ENCODE results near the gene MEF2B. TPM values are rescaled to one million over a fixed set of nuclear protein-coding genes. Genes with fewer than 3 reads are reported as not detected.
"Not testable (repeated sequence)": the region's sequence is repeated elsewhere in the genome, so short reads cannot be mapped to it uniquely, and the experiment has no call there.

The MEF2B gene
- total RNA-seq, 2 donors from 2014 or later: 0.21 to 0.55 TPM

DNA sequence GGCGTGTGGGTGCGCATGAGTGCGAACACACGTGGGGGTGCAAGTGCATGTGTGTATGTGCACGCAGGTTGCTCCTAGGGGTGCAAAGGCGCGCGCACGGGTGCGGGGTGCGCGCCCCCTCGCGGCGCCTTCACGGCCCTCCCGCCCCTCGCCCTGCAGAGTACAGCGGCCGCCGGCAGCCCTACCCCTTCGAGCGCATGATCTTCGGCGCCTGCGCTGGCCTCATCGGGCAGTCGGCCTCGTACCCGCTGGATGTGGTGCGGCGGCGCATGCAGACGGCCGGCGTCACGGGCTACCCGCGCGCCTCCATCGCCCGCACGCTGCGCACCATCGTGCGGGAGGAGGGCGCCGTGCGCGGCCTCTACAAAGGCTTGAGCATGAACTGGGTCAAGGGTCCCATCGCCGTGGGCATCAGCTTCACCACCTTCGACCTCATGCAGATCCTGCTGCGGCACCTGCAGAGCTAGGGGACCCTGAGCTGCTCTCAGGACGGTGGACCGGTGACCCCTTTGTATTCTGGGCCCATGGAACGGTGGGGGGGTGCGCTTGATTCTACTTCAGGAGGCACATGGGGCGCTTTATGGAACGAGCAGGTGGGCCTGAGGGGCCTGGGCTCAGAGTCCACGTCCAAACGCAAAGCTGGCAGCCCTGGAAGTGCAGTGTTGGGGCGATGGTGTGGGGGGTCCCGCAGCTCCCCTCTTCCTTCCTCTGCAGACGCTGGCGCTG is 59.5 kb downstream of the MEF2B start:
- ATAC-seq: peak; percentile 3 to 20
- DNase-seq: no peak
- intact Hi-C loops (cut with DNase I): no loop called here

DNA sequence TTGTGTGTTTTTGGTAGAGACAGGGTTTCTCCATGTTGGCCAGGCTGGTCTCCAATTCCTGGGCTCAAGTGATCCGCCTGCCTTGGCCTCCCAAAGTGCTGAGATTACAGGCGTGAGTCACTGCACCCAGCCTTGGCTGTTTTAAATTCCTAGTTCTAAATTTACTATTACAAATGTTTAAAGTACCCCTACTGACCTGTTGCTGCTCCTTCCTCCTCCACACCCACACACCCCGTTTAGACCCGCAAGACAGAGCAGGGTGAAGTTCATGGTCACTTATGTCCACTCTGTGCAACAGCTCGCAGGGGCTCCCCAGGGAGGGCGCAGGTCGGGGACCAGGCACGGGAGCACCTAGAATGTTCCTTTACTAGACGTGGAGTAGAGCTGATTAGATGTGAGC is 60.5 kb downstream of the MEF2B start:
- intact Hi-C loops (cut with DNase I): no loop called here
- ATAC-seq (no peak), DNase-seq (no peak)

DNA sequence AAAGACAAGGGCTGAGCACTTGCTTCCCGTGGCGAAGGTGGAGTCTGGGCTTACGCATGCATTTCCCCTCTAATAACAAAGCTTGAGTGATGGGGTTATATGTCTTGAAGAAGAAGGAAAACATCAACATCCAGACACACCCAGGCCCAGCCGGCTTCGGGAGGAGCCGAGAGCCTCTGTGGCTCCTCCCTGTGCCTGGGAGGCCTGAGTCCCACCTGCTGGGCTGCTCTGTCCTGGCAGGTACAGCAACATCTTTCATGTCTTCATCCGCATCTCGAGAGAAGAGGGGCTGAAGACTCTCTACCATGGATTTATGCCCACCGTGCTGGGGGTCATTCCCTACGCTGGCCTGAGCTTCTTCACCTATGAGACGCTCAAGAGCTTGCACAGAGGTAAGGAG is 62.4 kb downstream of the MEF2B start:
- DNase-seq (no peak), ATAC-seq (no peak)
- intact Hi-C loops (cut with DNase I): no loop called here

DNA sequence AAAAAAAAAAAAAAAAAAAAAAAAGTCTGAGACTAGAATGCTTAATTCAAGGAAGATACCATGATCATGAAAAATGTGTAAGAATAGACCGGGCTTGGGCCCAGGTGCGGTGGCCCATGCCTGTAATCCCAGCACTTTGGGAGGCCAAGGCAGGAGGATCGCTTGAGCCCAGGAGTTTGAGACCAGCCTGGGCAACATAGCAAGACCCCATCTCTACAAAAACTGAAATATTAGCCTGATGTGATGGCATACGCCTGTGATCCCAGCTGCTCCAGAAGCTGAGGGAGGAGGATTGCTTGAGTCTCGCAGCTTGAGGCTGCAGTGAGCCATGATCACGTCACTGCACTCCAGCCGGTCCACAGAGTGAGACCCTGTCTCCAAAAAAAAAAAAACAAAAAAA is 63.1 kb downstream of the MEF2B start:
- DNase-seq; intact Hi-C loops (cut with DNase I); ATAC-seq: not testable (repeated sequence)

DNA sequence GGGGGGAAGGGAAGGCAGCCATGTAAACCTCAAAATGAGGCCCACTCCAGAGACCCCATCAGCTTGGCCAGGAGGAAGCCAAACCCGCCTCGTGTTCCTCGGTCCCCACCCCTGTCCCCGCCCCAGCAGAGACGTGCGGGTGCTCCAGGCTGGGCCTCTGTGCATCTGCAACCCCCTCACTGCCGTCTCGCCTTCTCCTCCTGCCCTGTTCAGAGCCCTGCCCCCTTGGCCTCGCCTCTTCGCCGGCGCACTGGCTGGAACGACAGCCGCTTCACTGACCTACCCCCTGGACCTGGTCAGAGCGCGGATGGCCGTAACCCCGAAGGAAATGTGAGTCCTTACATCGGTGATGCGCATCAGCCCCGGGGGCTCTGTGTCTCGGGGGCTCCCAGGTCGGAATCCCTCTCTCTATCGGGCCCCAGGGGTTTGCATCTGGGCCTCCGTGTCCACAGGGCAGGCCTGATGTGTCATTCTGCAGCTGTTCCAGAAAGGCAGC is 64.0 kb downstream of the MEF2B start:
- intact Hi-C loops (cut with DNase I): no loop called here
- ATAC-seq (peak; percentile 28 to 65), DNase-seq (peak; percentile 46)

DNA sequence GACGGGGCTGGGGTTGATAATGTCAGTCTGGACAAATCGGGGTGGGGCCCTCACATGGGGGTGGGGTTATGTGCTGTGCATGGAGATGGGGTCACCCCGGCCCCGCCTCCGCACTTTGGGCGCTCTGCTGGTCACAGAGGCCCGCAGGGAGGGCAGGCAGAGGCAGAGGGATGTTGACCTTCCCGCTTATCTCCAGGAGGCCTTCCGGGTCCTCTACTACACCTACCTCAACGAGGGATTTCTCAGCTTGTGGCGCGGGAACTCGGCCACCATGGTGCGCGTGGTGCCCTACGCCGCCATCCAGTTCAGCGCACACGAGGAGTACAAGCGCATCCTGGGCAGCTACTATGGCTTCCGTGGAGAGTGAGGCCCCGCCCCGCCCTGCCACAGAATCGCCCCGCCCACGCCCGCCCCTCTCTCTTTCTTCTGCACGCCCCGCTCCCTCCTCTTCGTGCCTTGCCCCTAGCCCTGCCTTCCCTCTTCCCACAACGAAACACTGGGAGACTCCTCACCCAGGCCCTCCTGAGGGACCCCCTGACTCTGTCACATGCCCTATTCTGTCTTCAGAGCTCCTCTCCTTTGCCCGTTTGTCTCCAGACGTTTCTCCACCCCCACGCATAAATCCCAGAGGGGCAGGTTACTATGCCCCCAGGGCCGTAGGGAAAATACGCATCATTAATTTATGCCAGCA is 64.6 kb downstream of the MEF2B start:
- DNase-seq: peak; percentile 80
- intact Hi-C loops (cut with DNase I): no loop called here
- peak; percentile 85 to 89 for ATAC-seq

DNA sequence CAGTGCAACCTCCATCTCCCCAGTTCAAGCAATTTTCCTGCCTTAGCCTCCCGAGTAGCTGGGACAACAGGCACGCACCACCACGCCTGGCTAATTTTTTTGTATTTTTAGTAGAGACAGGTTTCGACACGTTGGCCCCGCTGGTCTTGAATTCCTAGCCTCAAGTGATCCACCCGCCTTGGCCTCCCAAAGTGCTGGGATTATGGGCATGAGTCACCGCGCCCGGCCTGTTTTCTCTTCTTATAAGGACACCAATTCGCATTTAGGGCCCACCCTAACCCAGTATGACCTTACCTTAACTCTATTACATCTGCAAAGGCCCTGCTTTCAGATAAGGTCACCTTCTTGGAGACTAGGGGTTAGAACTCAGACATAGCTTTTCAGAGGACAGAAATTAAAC is 66.9 kb downstream of the MEF2B start:
- ATAC-seq (no peak), DNase-seq (no peak)
- intact Hi-C loops (cut with DNase I): no loop called here

DNA sequence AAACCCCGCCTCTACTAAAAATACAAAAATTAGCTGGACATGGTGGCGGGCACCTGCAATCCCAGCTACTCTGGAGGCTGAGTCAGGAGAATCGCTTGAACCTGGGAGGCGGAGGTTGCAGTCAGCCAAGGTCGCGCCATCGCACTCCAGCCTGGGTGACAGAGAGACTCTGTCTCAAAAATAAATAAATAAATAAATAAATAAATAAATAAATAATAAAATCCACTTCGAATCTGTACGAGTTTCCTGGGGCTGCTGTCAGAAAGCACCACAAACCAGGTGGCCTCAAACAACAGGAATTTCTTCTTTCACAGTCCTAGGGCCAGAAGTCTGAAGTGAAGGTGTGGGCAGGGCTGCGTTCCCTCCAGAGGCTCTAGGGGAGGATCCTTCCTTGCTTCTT is 67.5 kb downstream of the MEF2B start:
- intact Hi-C loops (cut with DNase I); DNase-seq; ATAC-seq: not testable (repeated sequence)

DNA sequence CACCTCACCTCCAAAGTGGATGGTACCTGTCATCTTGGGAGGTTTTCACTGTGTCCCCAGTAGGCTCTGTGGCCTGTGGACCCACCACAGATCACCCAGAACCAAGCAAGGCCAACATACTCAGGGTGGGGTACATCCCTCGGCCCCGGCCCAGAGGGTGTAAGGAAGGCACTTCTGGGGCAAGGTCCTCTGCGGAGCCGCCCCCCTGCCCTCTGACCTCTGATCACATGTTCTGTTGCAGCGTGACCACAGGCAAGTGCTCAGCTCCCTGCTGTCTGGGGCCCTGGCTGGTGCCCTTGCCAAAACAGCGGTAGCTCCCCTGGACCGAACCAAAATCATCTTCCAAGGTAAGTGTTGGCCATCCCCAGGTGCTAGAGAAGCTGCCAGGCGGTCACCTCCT is 68.5 kb downstream of the MEF2B start:
- no peak for DNase-seq
- intact Hi-C loops (cut with DNase I): no loop called here
- ATAC-seq: no peak

DNA sequence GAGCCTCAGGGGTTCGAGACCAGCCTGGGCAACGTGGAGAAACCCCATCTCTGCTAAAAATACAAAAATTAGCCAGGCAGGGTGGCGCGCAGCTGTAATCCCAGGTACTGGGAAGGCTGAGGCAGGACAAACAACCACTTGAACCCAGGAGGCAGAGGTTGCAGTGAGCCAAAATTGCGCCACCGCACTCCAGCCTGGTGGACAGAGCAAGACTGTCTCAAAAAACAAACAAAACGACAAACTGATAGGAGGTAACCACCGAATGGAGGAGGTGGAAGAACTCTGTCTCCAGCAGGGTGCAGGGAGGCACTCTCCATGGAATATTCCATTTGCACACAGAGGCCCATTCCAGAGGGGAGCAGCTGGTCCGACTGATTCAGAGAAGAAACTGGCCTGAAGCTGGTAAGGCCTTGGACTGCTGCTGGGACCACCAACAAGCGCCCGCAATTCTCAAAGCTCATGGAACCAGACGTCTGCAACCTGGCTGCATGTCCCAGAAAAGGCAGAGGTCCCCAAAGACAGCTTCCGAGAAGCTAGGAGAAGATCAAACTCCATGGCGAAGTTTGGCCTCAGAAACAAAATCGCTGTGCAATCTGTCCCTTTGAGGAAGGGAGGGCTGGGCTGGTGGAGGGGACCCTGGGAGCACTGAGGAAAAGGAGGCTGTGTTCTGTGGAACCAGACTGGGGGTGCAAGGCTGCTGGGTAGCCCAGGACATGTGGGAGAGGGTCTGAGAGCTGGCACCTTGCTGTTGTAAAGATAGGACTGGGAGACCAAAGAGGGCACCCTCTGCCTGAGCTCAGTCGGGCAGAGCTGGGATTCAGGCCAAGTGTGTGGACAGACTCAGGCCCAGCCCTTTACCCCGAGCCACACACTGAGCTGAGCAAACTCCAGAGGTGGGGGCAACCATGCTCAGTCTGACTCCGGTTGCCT is 71.1 kb downstream of the MEF2B start:
- ATAC-seq: peak in 1 of 2 donors; percentile 67
- no peak for DNase-seq
- intact Hi-C loops (cut with DNase I): no loop called here

DNA sequence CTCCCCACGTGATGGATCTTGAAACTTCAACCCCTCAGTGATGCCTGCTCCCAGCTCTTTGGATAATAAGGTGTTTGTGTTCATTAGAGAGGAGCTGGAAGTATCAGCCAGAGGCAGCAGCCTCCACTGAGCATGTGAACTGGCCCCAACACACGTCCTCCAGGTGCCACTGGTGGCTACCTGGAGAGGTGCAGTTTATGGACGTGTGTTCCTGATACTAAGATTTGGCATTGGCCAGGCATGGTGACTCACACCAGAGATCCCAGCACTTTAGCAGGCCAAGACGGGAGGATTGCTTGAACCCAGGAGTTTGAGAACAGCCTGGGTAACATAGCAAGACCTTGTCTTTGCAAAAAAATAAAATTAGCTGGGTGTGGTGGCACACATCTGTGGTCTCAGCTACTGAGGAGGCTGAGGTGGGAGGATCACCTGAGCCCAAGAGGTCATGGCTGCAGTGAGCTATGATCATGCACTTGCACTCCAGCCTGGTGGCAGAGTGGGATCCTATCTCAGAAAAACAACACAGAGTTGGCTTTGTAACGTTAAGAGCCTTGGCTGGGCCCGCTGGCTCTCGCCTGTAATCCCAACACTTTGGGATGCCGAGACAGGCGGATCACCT is 71.9 kb downstream of the MEF2B start:
- ATAC-seq (no peak), DNase-seq (no peak)
- intact Hi-C loops (cut with DNase I): no loop called here

DNA sequence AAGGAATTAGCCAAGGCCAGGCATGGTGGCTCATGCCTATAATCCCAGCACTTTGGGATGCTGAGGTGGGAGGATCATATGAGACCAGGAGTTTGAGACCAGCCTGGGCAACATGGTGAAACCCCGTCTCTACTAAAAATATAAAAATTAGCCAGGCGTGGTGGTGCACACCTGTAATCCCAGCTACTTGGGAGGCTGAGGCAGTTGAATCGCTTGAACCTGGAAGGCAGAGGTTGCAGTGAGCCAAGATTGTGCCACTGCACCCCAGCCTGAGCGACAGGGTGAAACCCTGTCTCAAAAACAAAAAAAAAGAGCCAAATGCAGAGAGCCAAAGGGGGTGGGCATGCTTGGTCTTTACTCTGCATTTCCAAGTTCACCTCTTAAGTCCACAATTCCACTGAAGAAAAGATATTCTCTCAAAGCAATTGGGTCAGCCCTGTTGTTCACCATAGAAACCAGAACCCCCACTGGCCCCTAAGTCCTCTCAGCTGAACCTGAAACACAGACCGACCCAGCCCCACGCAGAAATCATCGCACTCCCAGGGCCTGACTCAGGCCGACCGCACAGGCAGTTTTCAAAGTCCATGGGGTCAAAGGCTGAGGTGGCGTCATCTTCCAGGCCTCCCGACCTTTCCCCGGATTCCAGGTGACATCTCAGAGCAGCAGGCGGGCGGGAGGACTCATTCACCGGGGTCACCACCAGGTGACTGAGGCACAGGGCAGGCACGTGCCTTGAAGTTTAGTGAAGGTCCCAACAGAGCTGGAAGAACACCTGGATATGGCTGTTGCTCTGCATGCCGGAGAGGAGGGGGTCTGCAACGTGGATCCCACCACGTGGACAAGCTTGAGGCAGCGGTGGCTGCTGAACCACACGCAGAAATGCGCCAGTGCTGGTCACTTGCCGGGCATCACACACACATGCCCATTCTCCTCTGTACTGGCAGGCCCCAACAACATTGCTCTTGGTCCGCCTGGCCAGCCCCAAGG is 73.1 kb downstream of the MEF2B start:
- intact Hi-C loops (cut with DNase I): no loop called here
- ATAC-seq: no peak
- DNase-seq: no peak

DNA sequence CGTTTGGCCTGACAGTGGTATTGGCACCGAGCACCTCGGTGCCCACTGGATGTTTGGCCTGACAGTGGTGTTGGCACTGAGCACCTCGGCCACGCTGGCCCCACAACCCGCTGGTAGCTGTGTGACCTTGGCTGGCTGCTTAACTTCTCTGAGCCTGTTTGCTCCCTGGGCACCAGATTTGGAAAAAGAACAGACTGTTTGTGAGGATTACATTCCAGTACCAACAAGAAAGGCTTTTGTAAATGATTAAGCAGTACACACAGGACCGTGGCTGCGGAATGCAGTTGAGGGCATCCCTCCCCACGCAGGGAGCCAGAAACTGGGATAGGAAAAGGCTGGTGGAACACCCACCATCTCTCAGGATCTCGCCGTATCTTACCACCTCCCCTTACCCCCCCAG is 74.4 kb downstream of the MEF2B start:
- DNase-seq: no peak
- intact Hi-C loops (cut with DNase I): no loop called here

More for the DNA sequence above, 74.4 kb downstream of the MEF2B start:
- ATAC-seq: no peak

Other genes with a start within 250 kb of the MEF2B start
- gene HOMER3, start 229.0 kb downstream of the MEF2B start, total RNA-seq: 10 to 100 TPM; 15.2 to 18.9 TPM
- gene SUGP2, start 136.7 kb downstream of the MEF2B start, total RNA-seq: 10 to 100 TPM; 59.7 to 63.7 TPM
- gene ARMC6, start 136.7 kb downstream of the MEF2B start, total RNA-seq: 10 to 100 TPM; 12.9 to 16.9 TPM
- gene SLC25A42, start 106.3 kb downstream of the MEF2B start, total RNA-seq: 10 to 100 TPM; 13.9 to 15.2 TPM
- gene TMEM161A, start 31.8 kb downstream of the MEF2B start, total RNA-seq: 10 to 100 TPM; 19.1 to 21.2 TPM
- gene BORCS8, start 21.9 kb upstream of the MEF2B start, total RNA-seq: 10 to 100 TPM; 20.1 to 24.0 TPM
- gene RFXANK, start 22.0 kb upstream of the MEF2B start, total RNA-seq: 10 to 100 TPM; 40.7 to 46.2 TPM
- gene NR2C2AP, start 33.2 kb upstream of the MEF2B start, total RNA-seq: 10 to 100 TPM in 1 of 2 donors, 1 to 10 TPM in 1; 9.4 to 11.2 TPM
- gene NCAN, start 41.7 kb upstream of the MEF2B start, total RNA-seq: not detected
- 1 to 10 TPM in 1 of 2 donors, under 1 TPM in 1; 0.59 to 1.4 TPM for gene TM6SF2, start 103.0 kb upstream of the MEF2B start, total RNA-seq
- gene SUGP1, start 150.2 kb upstream of the MEF2B start, total RNA-seq: 10 to 100 TPM; 33.5 to 40.5 TPM
- gene MAU2, start 150.6 kb upstream of the MEF2B start, total RNA-seq: 10 to 100 TPM; 26.2 to 35.5 TPM
- 10 to 100 TPM; 34.2 to 62.3 TPM for gene GATAD2A, start 235.4 kb upstream of the MEF2B start, total RNA-seq

All from left cardiac atrium (tissue), 4 donors.